ENCODE results near the gene GGTLC1. TPM values are rescaled to one million over a fixed set of nuclear protein-coding genes. Genes with fewer than 3 reads are reported as not detected.
A peak's percentile ranks its signal among the peaks of the same experiment; 100 is the strongest.
"Not testable (repeated sequence)": the region's sequence is repeated elsewhere in the genome, so short reads cannot be mapped to it uniquely, and the experiment has no call there.

The GGTLC1 gene
- total RNA-seq, 4 donors from 2014 or later = not detected

DNA sequence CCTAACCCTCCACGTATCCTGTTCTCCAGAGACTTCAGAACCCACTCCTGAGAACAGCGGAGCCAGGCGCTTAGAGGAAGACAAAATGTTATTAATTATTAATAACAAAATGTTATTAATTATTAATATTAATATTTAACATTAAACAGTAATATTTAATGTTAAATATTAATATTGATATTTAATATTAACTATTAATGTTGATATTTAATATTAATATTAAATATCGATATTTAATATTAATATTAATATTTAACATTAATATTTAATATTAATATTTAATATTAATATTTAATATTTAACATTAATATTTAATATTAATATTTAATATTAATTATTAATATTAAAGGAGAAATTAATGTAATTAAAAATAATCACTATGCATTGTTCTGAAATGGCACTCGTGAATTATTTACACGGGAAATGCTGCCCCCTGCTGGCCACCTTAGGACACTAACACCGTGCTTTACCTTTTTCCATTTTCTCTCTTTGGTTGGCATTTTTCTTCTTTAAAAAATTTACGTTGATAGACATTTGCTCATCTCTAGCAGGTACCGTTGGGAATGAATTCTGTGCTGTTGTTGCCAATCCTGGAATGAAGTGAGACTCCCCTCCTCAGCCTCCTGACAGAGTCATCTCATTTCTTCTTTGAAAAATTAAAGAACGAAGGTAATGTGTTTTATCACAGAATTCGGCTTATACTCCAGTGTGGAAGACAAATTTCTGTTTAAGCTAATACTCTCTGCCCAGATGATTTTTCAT lies 7.5 kb upstream of the GGTLC1 start:
- ATAC-seq (ENCODE audit: low FRiP score) = no peak
- peak; percentile 51 for DNase-seq (ENCODE audit: low spot score)
- TF ChIP-seq, protein P1, sequence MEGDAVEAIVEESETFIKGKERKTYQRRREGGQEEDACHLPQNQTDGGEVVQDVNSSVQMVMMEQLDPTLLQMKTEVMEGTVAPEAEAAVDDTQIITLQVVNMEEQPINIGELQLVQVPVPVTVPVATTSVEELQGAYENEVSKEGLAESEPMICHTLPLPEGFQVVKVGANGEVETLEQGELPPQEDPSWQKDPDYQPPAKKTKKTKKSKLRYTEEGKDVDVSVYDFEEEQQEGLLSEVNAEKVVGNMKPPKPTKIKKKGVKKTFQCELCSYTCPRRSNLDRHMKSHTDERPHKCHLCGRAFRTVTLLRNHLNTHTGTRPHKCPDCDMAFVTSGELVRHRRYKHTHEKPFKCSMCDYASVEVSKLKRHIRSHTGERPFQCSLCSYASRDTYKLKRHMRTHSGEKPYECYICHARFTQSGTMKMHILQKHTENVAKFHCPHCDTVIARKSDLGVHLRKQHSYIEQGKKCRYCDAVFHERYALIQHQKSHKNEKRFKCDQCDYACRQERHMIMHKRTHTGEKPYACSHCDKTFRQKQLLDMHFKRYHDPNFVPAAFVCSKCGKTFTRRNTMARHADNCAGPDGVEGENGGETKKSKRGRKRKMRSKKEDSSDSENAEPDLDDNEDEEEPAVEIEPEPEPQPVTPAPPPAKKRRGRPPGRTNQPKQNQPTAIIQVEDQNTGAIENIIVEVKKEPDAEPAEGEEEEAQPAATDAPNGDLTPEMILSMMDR (IDR thresholded peaks at IDR 0.05) = no peak

DNA sequence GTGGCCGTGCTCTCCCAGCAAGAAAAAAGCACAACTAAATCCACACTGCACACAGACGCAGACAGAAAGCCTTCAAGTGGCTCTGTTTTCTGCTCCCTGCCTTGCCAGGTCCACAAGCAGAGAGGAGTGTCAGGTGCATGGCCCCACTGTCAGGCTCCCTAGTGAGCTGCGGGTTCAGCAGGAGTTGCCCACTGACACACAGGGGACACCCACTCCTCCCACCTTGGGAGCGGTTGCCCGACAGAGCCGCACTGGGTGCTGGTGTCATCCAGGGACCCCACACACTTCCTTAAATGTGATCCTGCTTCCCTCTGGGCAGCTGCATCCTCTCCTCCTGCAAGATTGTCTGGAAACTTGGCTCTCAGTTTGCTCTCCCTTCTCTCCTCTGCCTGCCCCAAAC lies 6.7 kb upstream of the GGTLC1 start:
- DNase-seq (ENCODE audit: low spot score); ATAC-seq (ENCODE audit: low FRiP score): not testable (repeated sequence)

DNA sequence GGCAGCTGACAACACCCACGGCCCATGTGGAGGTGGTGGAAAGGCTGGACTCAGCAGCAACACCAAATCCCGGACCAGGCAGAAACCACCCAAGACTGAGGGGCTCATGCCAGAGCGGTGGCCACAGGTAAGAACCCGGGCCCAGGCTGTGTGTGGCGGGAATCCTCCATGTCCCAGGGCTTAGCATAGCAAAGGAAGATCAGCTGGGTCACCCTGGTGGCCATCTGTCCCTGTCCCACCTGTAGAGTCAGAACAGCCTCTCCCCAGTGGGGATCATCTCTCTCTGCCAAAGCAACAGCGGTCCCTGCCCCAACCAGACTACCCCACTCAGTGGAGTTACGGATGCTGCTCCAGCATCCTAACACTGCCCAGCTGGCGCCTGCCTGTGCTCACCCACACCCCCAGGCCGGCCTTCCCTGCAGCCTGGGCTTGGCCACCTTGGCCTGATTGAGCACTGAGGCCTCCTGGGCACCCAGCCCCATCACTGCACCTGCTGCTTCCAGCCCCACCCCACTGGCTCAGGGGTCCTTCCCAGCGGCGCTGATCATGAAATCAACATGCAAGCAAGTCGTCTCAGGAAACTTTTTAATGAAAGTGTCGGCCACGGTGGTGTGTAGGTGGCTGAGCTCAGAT lies 5.5 kb upstream of the GGTLC1 start:
- ATAC-seq (ENCODE audit: low FRiP score); DNase-seq (ENCODE audit: low spot score): not testable (repeated sequence)

DNA sequence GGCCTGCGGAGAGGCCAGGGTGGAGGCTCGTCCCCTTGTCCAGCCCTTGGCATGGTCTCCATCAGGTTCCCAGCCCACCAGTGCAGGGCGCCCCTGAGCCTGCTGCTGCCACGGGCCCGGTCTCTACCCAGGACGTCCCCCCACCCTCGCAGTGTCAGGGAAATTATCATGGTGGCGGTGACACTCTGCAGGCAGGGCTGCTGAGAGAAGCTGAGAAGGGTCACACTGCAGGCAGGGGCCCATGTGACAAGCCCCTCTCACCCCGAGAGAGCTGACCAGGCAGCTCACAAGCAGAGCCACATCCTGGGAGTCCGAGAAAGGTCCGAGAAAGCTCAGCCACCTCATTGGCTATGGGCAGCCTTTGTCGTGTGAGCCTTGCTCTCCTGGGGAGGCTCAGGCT lies 4.9 kb upstream of the GGTLC1 start:
- not testable (repeated sequence) for DNase-seq (ENCODE audit: low spot score); ATAC-seq (ENCODE audit: low FRiP score)

DNA sequence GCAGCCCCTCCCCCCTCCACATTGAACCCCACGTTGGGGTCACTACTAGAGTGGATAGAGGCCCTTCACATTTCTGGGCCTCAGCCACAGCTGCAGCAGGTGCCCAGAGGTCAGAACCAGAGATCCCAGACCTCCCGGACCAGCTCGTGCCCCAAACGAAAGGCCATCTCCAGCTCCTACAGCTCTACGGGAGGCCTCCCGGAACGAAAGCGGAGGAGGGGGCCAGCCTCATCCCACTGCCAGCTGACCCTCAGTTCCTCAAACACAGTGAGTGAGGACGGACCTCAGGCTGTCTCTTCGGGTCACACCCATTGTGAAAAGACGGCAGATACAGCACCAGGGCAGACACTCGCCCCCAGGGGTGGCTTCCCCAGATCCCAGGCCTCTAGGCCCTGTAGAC lies 1.7 kb upstream of the GGTLC1 start:
- not testable (repeated sequence) for DNase-seq (ENCODE audit: low spot score); ATAC-seq (ENCODE audit: low FRiP score)

DNA sequence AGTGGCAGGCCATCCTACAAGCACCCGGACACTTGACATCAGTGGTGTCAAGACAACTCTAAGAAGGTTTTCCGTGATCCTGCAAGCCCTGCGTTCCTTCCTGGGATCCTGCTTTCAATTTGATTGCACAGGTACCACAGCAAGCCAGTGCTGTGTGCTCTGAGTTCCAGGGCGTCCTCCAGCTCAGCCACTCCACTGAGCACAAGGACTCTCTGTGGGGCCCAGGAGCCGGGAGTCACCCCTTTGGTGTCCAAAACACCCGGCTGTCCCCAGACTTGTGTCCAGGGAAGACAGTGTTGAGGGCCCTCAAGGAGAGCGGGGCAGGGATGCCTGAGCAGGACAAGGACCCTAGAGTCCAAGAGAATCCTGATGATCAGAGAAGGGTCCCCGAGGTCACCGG lies 387 bp upstream of the GGTLC1 start:
- DNase-seq (ENCODE audit: low spot score); ATAC-seq (ENCODE audit: low FRiP score): not testable (repeated sequence)

DNA sequence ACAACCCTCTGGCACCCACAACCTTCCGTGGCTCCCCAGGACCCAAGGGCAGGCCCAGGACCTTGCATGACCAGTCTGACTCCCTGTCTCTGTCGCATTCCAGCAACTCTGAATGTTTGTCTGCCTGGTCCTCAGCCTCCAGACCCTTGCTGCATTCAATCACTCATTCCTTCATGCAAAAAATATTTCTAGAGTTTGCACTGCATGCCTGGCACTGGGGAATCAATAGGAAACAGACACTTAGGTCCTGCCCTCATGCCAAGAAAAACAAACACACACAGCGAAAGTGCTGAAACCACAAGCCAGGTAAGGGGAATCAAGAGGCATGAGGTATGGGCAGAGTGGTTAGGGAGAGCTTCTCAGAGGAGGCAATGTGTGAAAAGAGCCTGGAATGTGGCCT lies 1.9 kb downstream of the GGTLC1 start:
- ATAC-seq (ENCODE audit: low FRiP score); DNase-seq (ENCODE audit: low spot score): not testable (repeated sequence)

DNA sequence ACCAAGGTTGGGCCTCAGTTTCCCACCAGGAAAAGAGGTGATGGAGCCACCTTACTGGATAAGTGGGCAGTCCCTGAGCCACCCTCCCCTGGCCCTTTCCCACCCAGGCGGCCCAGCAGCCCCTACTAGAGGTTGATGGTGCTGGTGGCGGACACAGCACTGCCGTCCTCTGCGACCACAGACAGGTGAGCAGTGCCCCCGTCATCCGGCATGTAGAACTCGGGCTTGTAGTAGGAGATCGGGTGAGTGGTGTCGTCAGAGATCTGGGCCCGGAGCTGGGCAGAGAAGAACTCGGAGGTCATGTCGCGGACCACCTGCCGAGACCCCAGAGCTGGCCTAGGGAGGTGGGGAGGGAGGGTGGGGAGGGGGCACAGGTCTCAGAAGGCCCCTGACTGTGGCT lies 2.3 kb downstream of the GGTLC1 start:
- not testable (repeated sequence) for DNase-seq (ENCODE audit: low spot score)

DNA sequence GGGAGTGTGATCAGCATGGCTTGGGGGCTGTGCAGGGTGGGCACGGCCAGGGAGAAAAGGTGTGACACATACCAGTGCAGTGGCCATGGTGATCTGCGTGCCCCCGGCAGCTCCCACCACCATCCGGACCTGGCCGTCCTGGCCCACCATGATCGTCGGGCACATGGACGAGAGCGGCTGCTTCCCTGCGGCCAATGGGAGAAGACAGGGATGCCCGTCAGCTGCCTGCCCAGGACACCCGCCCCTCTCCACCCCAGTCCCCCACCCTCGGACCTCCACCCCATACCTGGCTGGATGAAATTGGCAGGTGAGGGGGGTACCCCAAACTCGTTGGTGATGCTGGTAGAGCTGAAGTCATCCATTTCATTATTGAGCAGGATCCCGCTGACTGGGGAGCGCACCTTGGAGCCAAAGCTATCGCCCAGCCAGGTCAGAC lies 2.8 kb downstream of the GGTLC1 start:
- ATAC-seq (ENCODE audit: low FRiP score) = not testable (repeated sequence)

More for the DNA sequence above, 2.3 kb downstream of the GGTLC1 start:
- ATAC-seq (ENCODE audit: low FRiP score) = not testable (repeated sequence)

DNA sequence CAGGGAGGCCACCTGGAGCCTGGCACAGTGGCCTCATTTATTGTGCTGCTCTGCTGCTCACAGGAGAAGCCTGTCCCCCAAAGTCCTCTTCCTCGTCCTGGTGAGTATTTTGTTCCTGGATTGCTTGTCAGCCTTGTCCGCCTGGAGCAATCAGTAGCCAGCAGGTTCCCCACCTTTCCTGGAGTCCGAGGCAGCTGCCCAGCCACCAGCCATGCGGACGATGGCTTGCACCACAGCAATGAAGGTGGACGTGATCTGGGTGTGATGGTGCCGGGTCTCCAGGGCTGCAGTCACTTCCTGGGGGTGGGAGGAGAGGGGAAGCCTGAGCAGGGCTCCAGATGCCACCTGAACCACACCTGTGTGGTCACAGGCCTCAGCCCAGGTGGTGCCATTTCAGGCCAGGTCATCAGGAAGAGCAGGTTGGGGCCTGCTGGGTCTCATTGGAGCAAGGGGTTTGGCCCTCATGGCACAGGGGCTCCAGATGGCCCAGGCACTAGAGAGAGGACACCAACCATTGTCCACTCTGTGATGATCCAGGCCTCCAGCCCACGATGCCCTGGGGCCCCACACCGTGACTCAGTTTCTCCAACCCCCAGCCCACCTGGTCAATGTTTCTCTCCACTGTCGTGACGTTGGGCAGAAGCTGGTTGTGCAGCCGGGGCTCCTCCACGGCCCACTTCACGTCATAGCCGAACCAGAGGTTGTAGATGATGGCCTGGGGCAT lies 3.4 kb downstream of the GGTLC1 start:
- not testable (repeated sequence) for DNase-seq (ENCODE audit: low spot score); ATAC-seq (ENCODE audit: low FRiP score)

More for the DNA sequence above, 2.8 kb downstream of the GGTLC1 start:
- DNase-seq (ENCODE audit: low spot score) = not testable (repeated sequence)

DNA sequence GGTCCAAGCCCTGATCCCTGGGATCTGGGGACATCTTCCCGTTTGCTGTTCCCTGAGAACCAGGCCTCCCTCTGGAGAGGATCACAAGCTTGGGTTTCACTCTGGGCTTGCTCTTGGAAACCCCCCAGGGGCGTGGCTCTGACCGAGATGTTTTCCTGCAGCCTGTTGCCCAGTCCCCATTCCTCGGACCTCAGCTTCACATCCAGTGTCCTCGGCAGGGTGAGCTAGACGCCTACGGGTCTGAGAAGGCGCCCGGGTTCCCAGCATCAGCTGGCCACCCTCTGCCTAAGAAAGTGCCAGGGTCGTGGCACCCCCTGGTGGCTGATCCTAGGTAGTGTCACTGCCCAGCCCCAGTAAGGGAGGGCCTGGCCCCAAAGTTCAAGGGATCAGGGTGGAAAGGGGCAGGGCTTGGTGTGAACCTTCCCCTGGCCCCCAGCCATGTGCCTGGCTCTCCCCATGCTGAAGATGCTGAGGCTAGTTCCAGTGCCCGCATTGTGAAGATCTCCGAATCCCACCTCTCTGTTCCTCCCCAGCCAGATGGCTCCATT lies 4.0 kb downstream of the GGTLC1 start:
- not testable (repeated sequence) for ATAC-seq (ENCODE audit: low FRiP score); DNase-seq (ENCODE audit: low spot score)

DNA sequence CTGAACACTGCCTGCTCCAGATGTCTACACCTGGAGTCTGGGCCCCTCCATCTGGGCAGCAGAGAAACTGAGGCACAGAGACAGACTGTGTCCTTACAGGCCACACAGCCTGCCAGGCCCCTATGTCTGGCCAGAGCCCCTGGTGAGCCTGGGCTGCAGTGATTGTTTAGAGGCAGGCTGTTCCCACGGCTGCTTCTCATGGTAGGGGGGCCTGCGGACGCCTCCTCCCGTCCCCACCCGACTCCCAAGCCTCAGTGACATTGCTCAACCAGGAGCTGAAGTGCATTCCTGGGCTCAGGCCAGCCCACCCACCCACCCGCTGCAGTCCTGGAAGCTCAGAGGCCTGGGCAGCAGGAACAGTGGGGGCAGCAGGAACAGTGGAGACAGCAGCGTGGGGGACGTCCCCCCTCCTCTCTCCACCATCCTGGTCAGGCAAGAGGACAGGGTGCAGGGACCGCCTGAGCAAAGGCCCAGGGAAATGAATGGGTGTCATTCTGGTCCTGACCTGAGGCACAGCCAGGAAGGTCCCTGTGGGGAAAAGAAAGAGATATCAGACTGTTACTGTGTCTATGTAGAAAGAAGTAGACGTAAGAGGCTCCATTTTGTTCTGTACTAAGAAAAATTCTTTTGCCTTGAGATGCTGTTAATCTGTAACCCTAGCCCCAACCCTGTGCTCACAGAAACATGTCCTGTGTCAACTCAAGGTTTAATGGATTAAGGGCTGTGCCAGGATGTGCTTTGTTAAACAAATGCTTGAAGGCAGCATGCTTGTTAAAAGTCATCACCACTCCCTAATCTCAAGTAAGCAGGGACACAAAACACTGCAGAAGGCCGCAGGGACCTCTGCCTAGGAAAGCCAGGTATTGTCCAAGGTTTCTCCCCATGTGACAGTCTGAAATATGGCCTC lies 6.2 kb downstream of the GGTLC1 start:
- not testable (repeated sequence) for ATAC-seq (ENCODE audit: low FRiP score); DNase-seq (ENCODE audit: low spot score)

DNA sequence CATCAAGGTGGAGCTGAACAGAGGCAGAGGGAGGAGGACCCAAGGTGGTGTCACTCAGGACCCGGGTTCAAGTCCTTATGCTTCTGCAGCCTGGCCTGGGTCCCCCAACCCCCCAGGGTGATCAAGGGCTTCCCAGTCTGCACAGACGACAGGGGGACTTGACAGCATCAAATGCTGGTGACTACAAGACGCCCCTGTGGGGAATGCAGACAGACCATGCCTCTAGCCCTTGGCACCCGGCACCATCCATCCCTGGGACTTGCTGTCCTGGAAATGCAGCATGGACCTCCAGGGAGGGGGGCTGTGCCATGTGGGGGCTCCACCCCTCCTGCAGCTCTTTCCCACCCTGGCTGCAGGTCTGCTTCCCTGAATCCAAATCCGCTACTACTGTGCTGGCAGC lies 7.1 kb downstream of the GGTLC1 start:
- DNase-seq (ENCODE audit: low spot score); ATAC-seq (ENCODE audit: low FRiP score): not testable (repeated sequence)

DNA sequence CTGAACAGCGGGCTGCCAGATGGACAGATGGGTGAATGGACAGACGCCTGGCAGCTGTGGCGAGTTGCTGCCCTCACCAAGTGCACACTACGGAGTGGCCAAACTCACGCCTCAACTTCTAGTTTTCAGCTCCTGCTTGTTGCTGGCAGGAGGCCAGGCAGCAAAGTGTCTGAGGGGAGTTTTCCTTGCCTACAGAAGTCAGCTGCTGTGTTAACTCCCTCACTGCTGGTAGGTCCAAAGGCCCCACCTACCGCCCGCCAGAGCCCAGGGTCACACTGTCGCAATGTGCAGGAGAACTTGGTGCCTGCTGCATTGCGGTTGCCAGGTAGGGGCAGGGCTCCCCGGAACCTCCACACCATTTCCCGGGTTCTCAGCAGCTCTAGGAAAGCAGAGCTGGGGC lies 7.6 kb downstream of the GGTLC1 start:
- DNase-seq (ENCODE audit: low spot score); ATAC-seq (ENCODE audit: low FRiP score): not testable (repeated sequence)

DNA sequence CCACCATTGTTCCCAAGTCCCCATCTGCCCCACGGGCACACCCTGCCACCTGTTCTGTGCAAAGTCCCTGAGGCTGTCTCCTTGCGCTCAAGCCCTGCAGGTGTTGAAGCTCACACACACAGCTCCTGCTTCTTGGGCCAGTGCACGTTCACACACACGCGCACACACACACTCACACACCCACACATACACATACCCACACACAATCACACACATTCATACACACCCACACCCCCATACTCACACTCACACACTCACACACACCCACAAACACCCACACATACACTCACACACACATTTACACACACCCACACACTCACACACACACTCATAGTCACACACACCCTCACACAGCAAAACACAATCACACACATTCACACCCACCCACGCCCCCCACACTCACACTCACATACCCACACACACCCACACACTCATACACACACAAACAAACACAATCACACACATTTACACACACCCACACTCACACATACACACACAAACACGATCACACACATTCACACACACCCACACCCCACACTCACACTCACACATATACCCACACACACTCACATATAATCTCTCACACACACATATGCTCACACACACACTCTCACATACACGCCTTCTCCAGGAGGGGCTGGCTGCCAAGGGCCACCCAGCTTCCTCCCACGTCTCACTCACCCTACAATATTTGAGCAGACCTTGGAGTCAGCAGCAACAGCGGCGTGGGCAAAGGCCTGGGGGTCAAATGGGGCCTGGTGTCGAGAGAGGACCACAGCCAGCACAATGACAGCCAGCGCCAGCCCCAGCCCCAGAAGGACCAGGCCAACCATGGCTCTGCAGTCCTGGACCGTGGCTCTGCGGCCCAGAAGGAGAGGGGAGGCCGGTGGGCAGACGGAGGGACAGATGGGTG lies 8.4 kb downstream of the GGTLC1 start:
- DNase-seq (ENCODE audit: low spot score); ATAC-seq (ENCODE audit: low FRiP score): not testable (repeated sequence)

DNA sequence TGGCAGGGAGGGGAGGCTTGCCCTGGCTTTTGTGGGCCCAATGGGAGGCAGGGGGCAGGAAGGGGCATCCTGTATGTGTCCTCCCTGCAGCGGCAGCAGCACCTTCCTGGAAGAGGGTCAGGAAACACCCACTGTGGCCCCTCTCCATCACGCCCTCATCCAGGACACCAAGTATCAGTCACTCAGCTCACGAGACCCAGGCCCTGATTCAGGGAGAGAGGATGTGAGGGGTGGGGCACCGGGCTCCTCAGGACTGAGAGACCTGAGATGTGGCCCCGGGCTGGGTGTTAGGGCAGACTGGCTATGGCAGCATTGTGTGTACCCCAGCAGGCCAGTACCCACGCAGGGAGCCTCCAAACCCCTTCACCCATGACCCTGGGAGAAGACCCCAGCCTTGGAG lies 9.2 kb downstream of the GGTLC1 start:
- ATAC-seq (ENCODE audit: low FRiP score); DNase-seq (ENCODE audit: low spot score): not testable (repeated sequence)

Data from omental fat pad (tissue), 4 donors.